Measurements from ENCODE around the gene DBH.

- no peak for TF ChIP-seq POLR2A (IDR thresholded peaks at IDR 0.05)
- TF ChIP-seq CTCF (IDR thresholded peaks at IDR 0.05): no peak
- TF ChIP-seq POLR2AphosphoS5 (IDR thresholded peaks at IDR 0.05): no peak
- no peak for TF ChIP-seq EP300 (IDR thresholded peaks at IDR 0.05)
Observed at GRCh38 chr9:133664173-133665050, 28.2 kb downstream of the DBH start.

All from stomach (tissue), 4 donors.